SH-SY5Y (cell line): ENCODE data around the gene MAP1LC3A.

Experiments
- GATA2 ChIP-seq: IDR thresholded peaks from 2 replicates; pipeline ENCODE4 v1.6.1; 2011; ENCODE audit warnings: mild to moderate bottlenecking, low read depth, low read length
- GATA3 ChIP-seq: IDR thresholded peaks from 2 replicates; pipeline ENCODE4 v1.6.1; 2011; ENCODE audit warnings: low read depth, mild to moderate bottlenecking, low read length, moderate library complexity

- TF ChIP-seq GATA3 (no peak), GATA2 (no peak)
Observed at GRCh38 chr20:34586488-34587163, 28.1 kb downstream of the MAP1LC3A start.
